ENCODE measurements around the gene PDCD7. TPM values are rescaled to one million over a fixed set of nuclear protein-coding genes. Genes with fewer than 3 reads are reported as not detected.

PDCD7 gene
- total RNA-seq, 2 donors from 2014 or later: 20.7 to 21.2 TPM

DNA sequence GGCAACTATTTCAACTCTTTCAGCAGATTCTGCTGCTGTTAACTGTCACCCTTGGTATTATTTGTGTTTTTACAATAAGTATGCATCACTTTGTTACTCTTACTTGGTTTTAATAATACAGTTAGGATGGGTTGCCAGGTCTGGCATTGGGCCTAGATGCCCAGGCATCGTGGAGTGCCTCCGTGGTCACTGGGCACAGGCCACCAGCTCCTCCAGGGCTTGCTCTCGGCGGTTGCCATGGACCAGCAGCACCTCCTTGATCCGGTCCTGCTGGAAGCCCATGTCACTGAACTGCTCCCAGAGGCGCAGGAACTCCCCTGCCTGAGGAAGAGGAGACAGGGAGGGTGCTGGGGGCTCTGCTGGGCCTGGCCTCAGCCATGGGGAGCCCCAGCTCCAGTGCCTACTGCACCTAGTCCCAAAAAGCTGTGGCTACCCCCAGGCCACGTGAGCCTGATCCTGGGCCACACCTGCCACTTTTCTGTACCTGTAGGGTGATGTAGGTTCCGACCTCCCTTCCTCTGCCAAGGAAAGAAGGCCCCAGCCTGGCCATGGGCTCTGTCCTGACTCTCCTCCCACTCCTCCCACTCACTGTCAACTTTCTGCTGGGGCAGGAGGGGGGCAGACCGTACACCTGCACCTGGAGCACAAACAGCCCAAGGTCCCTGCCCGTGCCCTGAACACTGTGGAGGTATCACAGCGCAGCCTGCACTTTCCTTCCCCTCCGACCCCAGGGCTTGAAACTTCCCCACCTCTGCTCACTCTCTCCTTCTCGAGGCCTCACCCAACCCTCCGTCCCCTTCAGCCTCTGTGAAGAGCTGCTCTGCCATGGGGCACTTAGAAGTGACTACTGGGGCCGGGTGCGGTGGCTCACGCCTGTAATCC lies 40.5 kb downstream of the PDCD7 start:
- H3K9ac ChIP-seq (ENCODE audit: low read depth in 2 of 2, low read length in 2 of 2): no peak overlapping the region
- DNase-seq: no peak
- intact Hi-C loops (cut with DNase I): no loop called here
- H3K4me3 ChIP-seq: no peak overlapping the region
- H3K4me1 ChIP-seq: peaks cover 8% of the 10 kb centered on the region
- TF ChIP-seq, protein P1, sequence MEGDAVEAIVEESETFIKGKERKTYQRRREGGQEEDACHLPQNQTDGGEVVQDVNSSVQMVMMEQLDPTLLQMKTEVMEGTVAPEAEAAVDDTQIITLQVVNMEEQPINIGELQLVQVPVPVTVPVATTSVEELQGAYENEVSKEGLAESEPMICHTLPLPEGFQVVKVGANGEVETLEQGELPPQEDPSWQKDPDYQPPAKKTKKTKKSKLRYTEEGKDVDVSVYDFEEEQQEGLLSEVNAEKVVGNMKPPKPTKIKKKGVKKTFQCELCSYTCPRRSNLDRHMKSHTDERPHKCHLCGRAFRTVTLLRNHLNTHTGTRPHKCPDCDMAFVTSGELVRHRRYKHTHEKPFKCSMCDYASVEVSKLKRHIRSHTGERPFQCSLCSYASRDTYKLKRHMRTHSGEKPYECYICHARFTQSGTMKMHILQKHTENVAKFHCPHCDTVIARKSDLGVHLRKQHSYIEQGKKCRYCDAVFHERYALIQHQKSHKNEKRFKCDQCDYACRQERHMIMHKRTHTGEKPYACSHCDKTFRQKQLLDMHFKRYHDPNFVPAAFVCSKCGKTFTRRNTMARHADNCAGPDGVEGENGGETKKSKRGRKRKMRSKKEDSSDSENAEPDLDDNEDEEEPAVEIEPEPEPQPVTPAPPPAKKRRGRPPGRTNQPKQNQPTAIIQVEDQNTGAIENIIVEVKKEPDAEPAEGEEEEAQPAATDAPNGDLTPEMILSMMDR (IDR thresholded peaks at IDR 0.05): no peak
- H3K36me3 ChIP-seq: no peaks in the 10 kb centered on the region
- no peak overlapping the region for H3K27ac ChIP-seq
- H3K27me3 ChIP-seq: no peaks in the 10 kb centered on the region
- H3K9me3 ChIP-seq: no peaks in the 10 kb centered on the region

GRCh38 chr15:65091946-65092770 lies 41.5 kb downstream of the PDCD7 start:
- Histone ChIP-seq H3K9ac (ENCODE audit: low read depth in 2 of 2, low read length in 2 of 2) (no peak overlapping the region), H3K4me1 (peaks cover 13% of the 10 kb centered on the region), H3K4me3 (no peak overlapping the region), H3K36me3 (no peaks in the 10 kb centered on the region), H3K27ac (no peak overlapping the region), H3K27me3 (no peaks in the 10 kb centered on the region), H3K9me3 (no peaks in the 10 kb centered on the region)
- TF ChIP-seq, protein P1 (IDR thresholded peaks at IDR 0.05): no peak
- intact Hi-C loops (cut with DNase I): no loop called here
- DNase-seq: no peak

GRCh38 chr15:65089206-65089824 lies 44.3 kb downstream of the PDCD7 start:
- Histone ChIP-seq H3K4me3 (no peak overlapping the region), H3K36me3 (no peaks in the 10 kb centered on the region), H3K9ac (ENCODE audit: low read depth in 2 of 2, low read length in 2 of 2) (peak overlapping the region in 1 of 2 donors; percentile 83), H3K9me3 (no peaks in the 10 kb centered on the region), H3K27me3 (no peaks in the 10 kb centered on the region), H3K4me1 (peaks cover 13% of the 10 kb centered on the region), H3K27ac (peak overlapping the region; percentile 89)
- intact Hi-C loops (cut with DNase I): no loop called here
- no peak for DNase-seq
- TF ChIP-seq, protein P1 (IDR thresholded peaks at IDR 0.05): no peak

- Histone ChIP-seq H3K4me1 (peaks cover 13% of the 10 kb centered on the region), H3K9me3 (no peaks in the 10 kb centered on the region), H3K9ac (ENCODE audit: low read depth in 2 of 2, low read length in 2 of 2) (peak overlapping the region in 1 of 2 donors; percentile 83), H3K4me3 (no peak overlapping the region), H3K27ac (peak overlapping the region; percentile 89), H3K27me3 (no peaks in the 10 kb centered on the region), H3K36me3 (no peaks in the 10 kb centered on the region)
- TF ChIP-seq, protein P1 (IDR thresholded peaks at IDR 0.05): no peak
- DNase-seq: peak; percentile 71
- intact Hi-C loops (cut with DNase I): no loop called here
These were observed 45.0 kb downstream of the PDCD7 start for GRCh38 chr15:65088643-65089021.
